Measurements from ENCODE around the gene CDC14A. TPM values are rescaled to one million over a fixed set of nuclear protein-coding genes. Genes with fewer than 3 reads are reported as not detected.
"Not testable (repeated sequence)": the region's sequence is repeated elsewhere in the genome, so short reads cannot be mapped to it uniquely, and the experiment has no call there.

Gene CDC14A
- total RNA-seq, 2 donors from 2014 or later, result 10.6 to 11.3 TPM

- H3K4me3 ChIP-seq, result no peak overlapping the region
- DNase-seq (ENCODE audit: low spot score), result no peak
- no peaks in the 10 kb centered on the region for H3K36me3 ChIP-seq
- H3K9me3 ChIP-seq, result no peaks in the 10 kb centered on the region
- TF ChIP-seq, protein P1, sequence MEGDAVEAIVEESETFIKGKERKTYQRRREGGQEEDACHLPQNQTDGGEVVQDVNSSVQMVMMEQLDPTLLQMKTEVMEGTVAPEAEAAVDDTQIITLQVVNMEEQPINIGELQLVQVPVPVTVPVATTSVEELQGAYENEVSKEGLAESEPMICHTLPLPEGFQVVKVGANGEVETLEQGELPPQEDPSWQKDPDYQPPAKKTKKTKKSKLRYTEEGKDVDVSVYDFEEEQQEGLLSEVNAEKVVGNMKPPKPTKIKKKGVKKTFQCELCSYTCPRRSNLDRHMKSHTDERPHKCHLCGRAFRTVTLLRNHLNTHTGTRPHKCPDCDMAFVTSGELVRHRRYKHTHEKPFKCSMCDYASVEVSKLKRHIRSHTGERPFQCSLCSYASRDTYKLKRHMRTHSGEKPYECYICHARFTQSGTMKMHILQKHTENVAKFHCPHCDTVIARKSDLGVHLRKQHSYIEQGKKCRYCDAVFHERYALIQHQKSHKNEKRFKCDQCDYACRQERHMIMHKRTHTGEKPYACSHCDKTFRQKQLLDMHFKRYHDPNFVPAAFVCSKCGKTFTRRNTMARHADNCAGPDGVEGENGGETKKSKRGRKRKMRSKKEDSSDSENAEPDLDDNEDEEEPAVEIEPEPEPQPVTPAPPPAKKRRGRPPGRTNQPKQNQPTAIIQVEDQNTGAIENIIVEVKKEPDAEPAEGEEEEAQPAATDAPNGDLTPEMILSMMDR (IDR thresholded peaks at IDR 0.05), result no peak
- H3K27ac ChIP-seq, result no peak overlapping the region
- ATAC-seq (ENCODE audit: insufficient number of reproducible peaks, low FRiP score, low read depth), result no peak
- no peaks in the 10 kb centered on the region for H3K4me1 ChIP-seq (ENCODE audit: control insufficient read depth in 1 of 2, low read depth in 2 of 2)
- no peaks in the 10 kb centered on the region for H3K27me3 ChIP-seq (replicated peaks; ENCODE audit: insufficient read depth)
Observed at GRCh38 chr1:100325415-100326324, 26.6 kb upstream of the CDC14A start.

GRCh38 chr1:100326325-100326670, 26.0 kb upstream of the CDC14A start:
- H3K9me3 ChIP-seq; DNase-seq (ENCODE audit: low spot score); ATAC-seq (ENCODE audit: insufficient number of reproducible peaks, low FRiP score, low read depth); H3K4me1 ChIP-seq (ENCODE audit: control insufficient read depth in 1 of 2, low read depth in 2 of 2); H3K27me3 ChIP-seq (replicated peaks; ENCODE audit: insufficient read depth); H3K27ac ChIP-seq; H3K36me3 ChIP-seq; H3K4me3 ChIP-seq: not testable (repeated sequence)

- H3K27ac ChIP-seq, result no peak overlapping the region
- H3K4me1 ChIP-seq (ENCODE audit: control insufficient read depth in 1 of 2, low read depth in 2 of 2), result no peaks in the 10 kb centered on the region
- TF ChIP-seq, protein P1 (IDR thresholded peaks at IDR 0.05), result no peak
- no peak for DNase-seq (ENCODE audit: low spot score)
- ATAC-seq (ENCODE audit: insufficient number of reproducible peaks, low FRiP score, low read depth), result no peak
- no peak overlapping the region for H3K4me3 ChIP-seq
- no peaks in the 10 kb centered on the region for H3K36me3 ChIP-seq
- H3K9me3 ChIP-seq, result no peaks in the 10 kb centered on the region
- no peaks in the 10 kb centered on the region for H3K27me3 ChIP-seq (replicated peaks; ENCODE audit: insufficient read depth)
Observed at GRCh38 chr1:100328133-100328532, 24.2 kb upstream of the CDC14A start.

GRCh38 chr1:100331146-100331545, 21.2 kb upstream of the CDC14A start:
- not testable (repeated sequence) for H3K4me3 ChIP-seq; H3K27ac ChIP-seq; H3K27me3 ChIP-seq (replicated peaks; ENCODE audit: insufficient read depth); DNase-seq (ENCODE audit: low spot score); H3K9me3 ChIP-seq; H3K36me3 ChIP-seq; ATAC-seq (ENCODE audit: insufficient number of reproducible peaks, low FRiP score, low read depth); H3K4me1 ChIP-seq (ENCODE audit: control insufficient read depth in 1 of 2, low read depth in 2 of 2)

GRCh38 chr1:100332331-100332730, 20.0 kb upstream of the CDC14A start:
- Histone ChIP-seq H3K36me3 (no peaks in the 10 kb centered on the region), H3K27ac (no peak overlapping the region)
- TF ChIP-seq, protein P1 (IDR thresholded peaks at IDR 0.05), result no peak

DNA sequence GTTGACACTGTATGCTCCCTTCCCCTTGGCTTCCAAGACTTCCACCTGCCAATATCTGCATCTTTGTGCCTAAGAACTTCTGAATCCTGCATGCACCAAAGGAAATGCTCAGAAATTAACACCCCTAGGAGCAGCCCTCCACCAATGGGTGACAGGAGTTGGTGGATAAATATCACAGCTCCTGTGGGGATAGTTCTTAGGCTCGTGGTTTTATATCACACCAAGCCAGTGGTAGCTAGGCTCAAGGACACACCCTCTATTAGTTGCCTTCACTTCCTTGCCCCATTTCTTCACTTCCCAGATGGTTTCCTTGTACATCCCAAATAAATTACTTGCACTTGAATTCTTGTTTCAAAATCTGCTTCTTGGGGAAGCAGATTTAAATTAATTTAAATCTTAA, 16.9 kb upstream of the CDC14A start:
- Histone ChIP-seq H3K4me1 (ENCODE audit: control insufficient read depth in 1 of 2, low read depth in 2 of 2) (no peaks in the 10 kb centered on the region), H3K4me3 (no peak overlapping the region), H3K36me3 (no peaks in the 10 kb centered on the region), H3K27me3 (replicated peaks; ENCODE audit: insufficient read depth) (no peaks in the 10 kb centered on the region), H3K27ac (no peak overlapping the region), H3K9me3 (no peaks in the 10 kb centered on the region)
- ATAC-seq (ENCODE audit: insufficient number of reproducible peaks, low FRiP score, low read depth) (no peak), DNase-seq (ENCODE audit: low spot score) (no peak)
- TF ChIP-seq, protein P1 (IDR thresholded peaks at IDR 0.05), result no peak

More at GRCh38 chr1:100332331-100332730, 20.0 kb upstream of the CDC14A start:
- no peak for DNase-seq (ENCODE audit: low spot score)
- Histone ChIP-seq H3K4me1 (ENCODE audit: control insufficient read depth in 1 of 2, low read depth in 2 of 2) (no peaks in the 10 kb centered on the region), H3K27me3 (replicated peaks; ENCODE audit: insufficient read depth) (no peaks in the 10 kb centered on the region), H3K9me3 (no peaks in the 10 kb centered on the region), H3K4me3 (no peak overlapping the region)
- ATAC-seq (ENCODE audit: insufficient number of reproducible peaks, low FRiP score, low read depth), result no peak

- not testable (repeated sequence) for ATAC-seq (ENCODE audit: insufficient number of reproducible peaks, low FRiP score, low read depth); H3K4me3 ChIP-seq
Observed at GRCh38 chr1:100337878-100338277, 14.4 kb upstream of the CDC14A start.

GRCh38 chr1:100339735-100340134, 12.6 kb upstream of the CDC14A start:
- not testable (repeated sequence) for H3K27ac ChIP-seq; DNase-seq (ENCODE audit: low spot score); H3K4me3 ChIP-seq; H3K4me1 ChIP-seq (ENCODE audit: control insufficient read depth in 1 of 2, low read depth in 2 of 2); H3K9me3 ChIP-seq; H3K36me3 ChIP-seq; ATAC-seq (ENCODE audit: insufficient number of reproducible peaks, low FRiP score, low read depth); H3K27me3 ChIP-seq (replicated peaks; ENCODE audit: insufficient read depth)

More at GRCh38 chr1:100337878-100338277, 14.4 kb upstream of the CDC14A start:
- DNase-seq (ENCODE audit: low spot score); H3K9me3 ChIP-seq; H3K4me1 ChIP-seq (ENCODE audit: control insufficient read depth in 1 of 2, low read depth in 2 of 2); H3K36me3 ChIP-seq; H3K27me3 ChIP-seq (replicated peaks; ENCODE audit: insufficient read depth); H3K27ac ChIP-seq: not testable (repeated sequence)
